C4-2B (cell line): ENCODE results near the gene AFF3.

ENCODE experiments used
- H3K27ac ChIP-seq: fragments of 450-650 bp; 2 replicates; pipeline ENCODE4 v1.5.1; 2017
- CTCF ChIP-seq: fragments of 450-650 bp; conservative IDR thresholded peaks from 2 replicates; pipeline ENCODE4 v1.5.1; 2017; ENCODE audit warnings: mild to moderate bottlenecking
- ZFX ChIP-seq: fragments of 450-650 bp; IDR thresholded peaks from 2 replicates; pipeline ENCODE4 v1.6.1; 2017

The AFF3 gene

GRCh38 chr2:99880964-99881294, 261.5 kb downstream of the AFF3 start:
- TF ChIP-seq ZFX (no peak), CTCF (no peak)

DNA sequence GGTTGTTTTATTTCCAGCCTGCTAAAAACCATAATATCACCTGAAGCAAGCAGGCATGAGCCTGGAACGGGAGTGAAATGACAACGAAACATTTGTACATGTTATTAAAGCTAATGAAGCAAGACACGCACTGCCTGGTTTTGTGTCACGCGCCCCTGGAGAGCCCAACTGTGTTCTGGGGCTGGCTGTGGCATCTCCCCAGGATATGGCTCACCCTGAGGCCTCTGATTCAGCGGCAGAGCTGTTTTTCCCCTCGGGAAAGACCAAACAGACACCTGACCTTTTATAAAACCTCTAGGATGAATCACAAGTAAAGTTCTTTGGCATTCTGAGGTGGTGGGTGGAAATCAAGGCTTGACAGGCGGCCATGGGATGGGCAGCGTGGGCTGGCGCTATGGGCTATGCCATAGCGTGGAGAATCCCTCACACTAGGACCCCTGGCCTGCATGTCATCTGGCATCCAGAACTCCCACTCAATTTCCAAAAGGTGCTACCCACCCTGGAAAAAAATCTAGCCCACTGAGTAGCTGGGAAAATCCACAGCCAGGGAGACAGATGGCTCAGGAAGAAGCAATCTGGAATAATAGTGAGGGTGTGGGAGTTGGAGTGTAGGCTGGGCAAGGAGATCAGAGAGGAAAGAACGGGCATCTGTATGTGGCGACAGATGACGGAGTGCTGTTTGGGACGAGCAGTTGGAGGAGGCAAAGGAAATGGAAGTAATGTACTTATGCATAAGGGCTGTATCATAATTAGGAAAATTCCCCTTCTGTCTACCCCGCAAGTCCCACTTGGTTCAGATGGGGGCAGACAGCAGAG, 262.0 kb downstream of the AFF3 start:
- TF ChIP-seq CTCF (no peak), ZFX (no peak)
- no peak overlapping the region for H3K27ac ChIP-seq

More at GRCh38 chr2:99880964-99881294, 261.5 kb downstream of the AFF3 start:
- H3K27ac ChIP-seq, result no peak overlapping the region

DNA sequence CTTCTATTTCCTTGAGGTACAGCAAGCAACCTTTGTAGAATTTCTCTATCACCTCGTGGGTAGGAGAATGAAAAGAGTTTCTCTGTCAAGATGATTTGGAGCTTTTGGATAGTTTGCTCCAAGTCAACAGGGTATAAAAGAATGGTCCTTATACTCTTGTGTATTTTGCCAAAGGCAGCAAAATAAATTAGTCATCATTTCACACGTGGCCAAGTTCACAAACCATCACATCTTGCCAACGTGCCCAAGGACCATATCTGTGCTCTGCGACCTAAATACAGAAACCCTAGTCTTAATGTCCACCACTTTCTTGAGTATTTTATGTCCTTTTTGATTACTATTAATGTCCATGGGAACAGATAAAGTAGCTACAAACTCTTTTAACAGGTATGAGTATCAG, 262.9 kb downstream of the AFF3 start:
- no peak for TF ChIP-seq CTCF
- TF ChIP-seq ZFX, result no peak
- no peak overlapping the region for H3K27ac ChIP-seq

DNA sequence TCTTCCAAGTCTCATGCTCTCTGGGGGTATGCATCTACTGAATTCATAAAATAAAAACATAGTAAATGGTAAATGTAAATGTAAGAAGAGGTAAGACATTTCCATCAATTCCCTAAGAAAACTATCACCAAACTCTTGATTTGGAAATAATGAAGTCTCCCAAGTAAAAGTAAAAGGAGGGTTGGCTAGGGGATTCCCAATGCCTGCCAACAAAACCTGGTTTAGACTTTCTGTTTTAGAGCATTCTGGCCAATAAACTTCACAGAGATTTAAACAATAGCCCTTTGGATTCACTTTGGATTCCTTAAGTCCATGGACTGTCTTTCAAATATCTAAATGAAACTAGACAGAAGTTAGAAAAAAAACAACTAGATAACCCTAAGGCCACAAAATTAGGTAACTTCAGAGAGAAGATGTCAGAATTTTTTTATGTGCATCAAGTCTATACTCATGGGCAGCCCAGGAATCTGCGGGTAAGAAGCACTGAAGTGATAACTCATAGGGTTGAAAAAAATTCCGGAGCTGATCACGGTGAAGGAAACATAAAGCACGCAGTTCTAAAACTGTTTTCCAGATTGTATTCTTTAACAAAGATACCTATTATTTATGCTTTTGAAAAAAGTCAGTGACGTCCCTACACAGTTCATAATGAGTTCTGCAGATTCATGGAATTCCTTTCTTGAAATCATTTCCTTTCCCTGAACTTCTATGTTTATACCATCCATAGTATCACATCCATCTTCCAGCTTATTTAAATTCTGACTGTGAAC, 263.6 kb downstream of the AFF3 start:
- TF ChIP-seq ZFX (no peak), CTCF (no peak)
- no peak overlapping the region for H3K27ac ChIP-seq

DNA sequence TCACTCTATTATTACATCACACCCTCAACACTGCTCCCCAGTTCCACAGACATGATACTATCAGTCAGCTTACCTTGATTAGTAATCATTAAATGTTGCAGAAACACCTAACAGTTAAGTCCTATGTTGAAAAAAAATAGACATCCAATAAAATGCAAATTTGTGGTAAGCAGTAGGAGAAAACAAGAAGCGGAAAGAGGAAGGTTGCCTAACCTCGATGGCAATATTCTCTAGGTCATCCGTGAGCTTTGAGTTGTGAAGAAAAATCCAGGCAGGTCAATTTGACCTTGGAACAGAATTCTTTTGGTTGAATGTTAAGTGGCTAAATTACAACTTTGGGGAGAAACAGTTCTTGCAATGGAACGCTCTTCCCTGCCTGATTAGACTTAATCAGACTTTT, 264.4 kb downstream of the AFF3 start:
- TF ChIP-seq CTCF (no peak), ZFX (no peak)
- H3K27ac ChIP-seq, result no peak overlapping the region

- no peak overlapping the region for H3K27ac ChIP-seq
- TF ChIP-seq CTCF (no peak), ZFX (no peak)
These were observed 265.4 kb downstream of the AFF3 start for GRCh38 chr2:99876956-99877355.

- TF ChIP-seq ZFX, result no peak
- no peak for TF ChIP-seq CTCF
- H3K27ac ChIP-seq, result no peak overlapping the region
These were observed 266.7 kb downstream of the AFF3 start for GRCh38 chr2:99875627-99876201.
